DOHH2 (cell line): ENCODE data around the gene SEPHS1.

Source experiments
- H3F3A ChIP-seq: fragments of 200-600 bp; sonication (generic), shearing (Covaris generic); 2 replicates; pipeline ENCODE4 v1.6.0; 2016; ENCODE audit warnings: antibody characterized with exemption, mild to moderate bottlenecking; ENCODE audit not compliant: control insufficient read depth, insufficient read depth
- H3K27ac ChIP-seq: fragments of 200-600 bp; sonication (generic); 2 replicates; pipeline ENCODE4 v1.5.1; 2014; ENCODE audit warnings: low read depth, mild to moderate bottlenecking, low read length, moderate library complexity
- H3K27me3 ChIP-seq: fragments of 200-600 bp; sonication (generic); 2 replicates; pipeline ENCODE4 v1.6.1; 2014; ENCODE audit warnings: mild to moderate bottlenecking, low read length, mixed read lengths; ENCODE audit not compliant: control insufficient read depth
- H3K36me3 ChIP-seq: fragments of 200-600 bp; sonication (generic); 2 replicates; pipeline ENCODE4 v1.6.1; 2014; ENCODE audit warnings: mild to moderate bottlenecking, low read length, moderate library complexity, mixed read lengths; ENCODE audit not compliant: control insufficient read depth
- H3K4me1 ChIP-seq: fragments of 200-600 bp; sonication (generic); 2 replicates; pipeline ENCODE4 v1.6.1; 2014; ENCODE audit warnings: mild to moderate bottlenecking, low read length, mixed read lengths; ENCODE audit not compliant: control insufficient read depth
- H3K4me2 ChIP-seq: fragments of 200-600 bp; sonication (generic); 2 replicates; pipeline ENCODE4 v1.6.0; 2014; ENCODE audit warnings: mild to moderate bottlenecking, low read length, moderate library complexity
- H3K4me3 ChIP-seq: fragments of 200-600 bp; sonication (generic); 2 replicates; pipeline ENCODE4 v1.5.1; 2014; ENCODE audit warnings: mild to moderate bottlenecking, low read length, mixed read lengths
- H3K79me2 ChIP-seq: fragments of 200-600 bp; sonication (generic); 2 replicates; pipeline ENCODE4 v1.6.1; 2014; ENCODE audit warnings: mild to moderate bottlenecking, low read length, mixed read lengths; ENCODE audit not compliant: control insufficient read depth
- H3K9me2 ChIP-seq: fragments of 200-600 bp; sonication (generic); replicated peaks from 2 replicates; pipeline ENCODE4 v1.6.1; 2014; ENCODE audit warnings: mild to moderate bottlenecking, low read length, mixed read lengths; ENCODE audit not compliant: control insufficient read depth
- H3K9me3 ChIP-seq: fragments of 200-600 bp; sonication (generic); 2 replicates; pipeline ENCODE4 v1.6.1; 2014; ENCODE audit warnings: antibody characterized with exemption, low read length, mixed read lengths; ENCODE audit not compliant: control insufficient read depth, insufficient read depth
- H4K20me1 ChIP-seq: fragments of 200-600 bp; sonication (generic); 2 replicates; pipeline ENCODE4 v1.6.0; 2014; ENCODE audit warnings: low read depth, mild to moderate bottlenecking, antibody characterized with exemption, low read length, moderate library complexity; ENCODE audit not compliant: control insufficient read depth, insufficient read depth
- CTCF ChIP-seq: fragments of 200-600 bp; sonication (generic); IDR thresholded peaks from one replicate; pipeline ENCODE4 v1.5.1; 2014; ENCODE audit warnings: antibody characterized with exemption, mild to moderate bottlenecking, low read depth, low read length; ENCODE audit not compliant: poor library complexity, severe bottlenecking
- EZH2phosphoT487 ChIP-seq: fragments of 200-600 bp; sonication (generic); IDR thresholded peaks from 2 replicates; pipeline ENCODE4 v1.6.1; 2017; ENCODE audit warnings: borderline replicate concordance, mild to moderate bottlenecking, antibody characterized with exemption, low read length, moderate library complexity, mixed read lengths

Gene SEPHS1

DNA sequence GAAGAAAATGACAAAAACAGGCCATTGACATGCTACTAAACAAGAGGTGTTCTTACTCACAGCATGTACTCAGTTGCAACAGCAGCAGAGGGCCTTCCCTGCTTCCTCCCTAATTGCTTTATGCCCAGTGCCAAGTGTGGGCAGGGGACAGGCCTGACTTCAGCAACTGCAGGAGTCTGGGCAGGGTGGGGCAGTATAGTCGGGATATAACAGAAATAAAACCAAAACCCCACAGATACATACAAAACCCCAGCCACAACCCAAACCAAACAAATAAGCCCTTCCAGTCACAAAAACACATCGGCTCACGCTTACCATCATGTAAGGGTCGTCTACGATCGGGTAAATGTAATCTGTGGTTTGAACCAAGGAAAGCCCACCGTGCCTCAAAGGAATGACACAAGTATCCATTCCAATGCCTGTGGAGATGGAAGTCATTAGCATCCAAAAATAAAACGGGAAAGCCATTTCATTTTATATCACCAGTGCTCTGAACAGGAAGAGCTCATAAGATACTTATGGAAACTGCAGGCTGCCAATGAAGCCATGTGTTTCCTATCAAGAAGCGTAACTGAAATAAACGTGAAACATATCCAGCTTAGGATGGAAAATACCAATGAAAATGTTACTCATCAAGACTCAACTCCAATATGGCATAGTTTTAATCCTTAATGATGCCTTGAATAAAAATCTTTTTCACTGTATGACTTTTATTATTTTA, 9.5 kb downstream of the SEPHS1 start:
- H3K4me1 ChIP-seq = peaks cover 36% of the 10 kb centered on the region
- no peaks in the 10 kb centered on the region for H3K9me2 ChIP-seq
- H3K27me3 ChIP-seq = no peaks in the 10 kb centered on the region
- H3K4me2 ChIP-seq = no peak overlapping the region
- H4K20me1 ChIP-seq = no peaks in the 10 kb centered on the region; the same call in 1 of the 2 replicates
- peaks cover 6% of the 10 kb centered on the region for H3F3A ChIP-seq
- peaks cover 78% of the 10 kb centered on the region for H3K36me3 ChIP-seq
- H3K79me2 ChIP-seq = peaks cover 64% of the 10 kb centered on the region
- H3K9me3 ChIP-seq = no peaks in the 10 kb centered on the region
- no peak overlapping the region for H3K27ac ChIP-seq
- TF ChIP-seq CTCF (no peak), EZH2phosphoT487 (no peak)
- H3K4me3 ChIP-seq = no peak overlapping the region

- TF ChIP-seq EZH2phosphoT487 = no peak
- no peak for TF ChIP-seq CTCF
- Histone ChIP-seq H3K4me2 (no peak overlapping the region), H4K20me1 (no peaks in the 10 kb centered on the region; the same call in 1 of the 2 replicates), H3K79me2 (peaks cover 57% of the 10 kb centered on the region), H3F3A (peaks cover 6% of the 10 kb centered on the region), H3K9me3 (no peaks in the 10 kb centered on the region), H3K4me1 (peaks cover 33% of the 10 kb centered on the region), H3K27ac (no peak overlapping the region), H3K4me3 (no peak overlapping the region), H3K9me2 (no peaks in the 10 kb centered on the region), H3K27me3 (no peaks in the 10 kb centered on the region), H3K36me3 (peaks cover 77% of the 10 kb centered on the region)
Observed at GRCh38 chr10:13337827-13338196, 10.3 kb downstream of the SEPHS1 start.

GRCh38 chr10:13337128-13337826, 10.8 kb downstream of the SEPHS1 start:
- no peaks in the 10 kb centered on the region for H3K27me3 ChIP-seq
- no peaks in the 10 kb centered on the region for H3K9me2 ChIP-seq
- no peak overlapping the region for H3K4me2 ChIP-seq
- peaks cover 76% of the 10 kb centered on the region for H3K36me3 ChIP-seq
- H3K4me3 ChIP-seq = no peak overlapping the region
- H3F3A ChIP-seq = peaks cover 6% of the 10 kb centered on the region
- no peaks in the 10 kb centered on the region for H3K9me3 ChIP-seq
- H3K27ac ChIP-seq = no peak overlapping the region
- H3K4me1 ChIP-seq = peaks cover 29% of the 10 kb centered on the region
- TF ChIP-seq EZH2phosphoT487 (no peak), CTCF (no peak)
- no peaks in the 10 kb centered on the region; the same call in 1 of the 2 replicates for H4K20me1 ChIP-seq
- H3K79me2 ChIP-seq = peaks cover 52% of the 10 kb centered on the region
